Endothelial cell of hepatic sinusoid (primary cell): ENCODE results near the gene ACACA.
"Not testable (repeated sequence)": the region's sequence is repeated elsewhere in the genome, so short reads cannot be mapped to it uniquely, and the experiment has no call there.

ENCODE experiments used
- in situ Hi-C: cut with HindIII; loops from 2 replicates; pipeline ENCODE4 v1.10.0; 2017; ENCODE audit warnings: low sequenced_read_pairs

Gene ACACA

DNA sequence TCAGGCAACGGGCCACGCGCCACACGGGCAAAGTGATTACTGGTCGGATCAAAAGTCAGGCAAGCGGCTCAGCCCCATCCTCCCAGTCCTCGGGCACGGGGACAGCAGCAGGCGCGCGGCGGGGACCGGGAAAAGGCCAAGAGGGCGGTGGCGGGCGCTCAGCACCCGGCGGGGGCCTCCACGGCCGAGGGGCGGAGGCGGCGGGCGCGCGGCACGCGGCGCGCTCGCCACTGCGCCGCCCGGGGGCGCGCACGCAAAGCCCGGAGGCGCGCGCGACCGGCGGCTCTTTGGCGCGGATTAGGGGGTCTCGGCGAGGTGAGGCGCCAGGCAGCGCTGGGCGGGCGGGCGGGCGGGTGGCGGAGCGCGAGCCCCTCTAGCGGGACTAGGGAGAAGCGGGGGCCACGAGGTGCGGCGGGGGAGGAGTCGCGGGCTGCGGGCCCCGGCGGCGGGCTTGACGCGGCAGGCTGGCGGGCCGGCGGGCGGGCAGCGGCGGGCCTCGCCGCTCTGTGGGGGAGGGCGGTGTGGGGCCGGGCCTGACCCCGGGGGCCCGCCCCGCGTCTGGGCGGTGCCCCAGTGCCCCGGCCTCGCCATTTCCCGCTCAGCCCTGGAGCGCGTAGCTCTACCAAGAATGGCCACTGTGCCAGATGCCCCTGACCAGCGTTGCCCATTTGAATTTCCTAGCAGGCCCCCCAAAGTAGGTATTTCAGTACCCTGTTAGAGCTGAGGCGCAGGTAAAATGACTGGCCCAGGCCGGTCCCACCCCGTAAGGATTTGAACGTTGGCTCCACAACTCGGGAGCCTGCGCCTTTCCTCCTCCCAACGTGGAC lies at the start of gene ACACA, which contains the start of gene TADA2A:
ACACA (minus strand) TSS at position 202 of the 827 bp plus-strand sequence. CDS start 537 bp downstream, outside the sequence.
TADA2A (plus strand) TSS at position 252 of the 827 bp plus-strand sequence. CDS start 4,480 bp downstream, outside the sequence.
- in situ Hi-C loops = no loop called here

DNA sequence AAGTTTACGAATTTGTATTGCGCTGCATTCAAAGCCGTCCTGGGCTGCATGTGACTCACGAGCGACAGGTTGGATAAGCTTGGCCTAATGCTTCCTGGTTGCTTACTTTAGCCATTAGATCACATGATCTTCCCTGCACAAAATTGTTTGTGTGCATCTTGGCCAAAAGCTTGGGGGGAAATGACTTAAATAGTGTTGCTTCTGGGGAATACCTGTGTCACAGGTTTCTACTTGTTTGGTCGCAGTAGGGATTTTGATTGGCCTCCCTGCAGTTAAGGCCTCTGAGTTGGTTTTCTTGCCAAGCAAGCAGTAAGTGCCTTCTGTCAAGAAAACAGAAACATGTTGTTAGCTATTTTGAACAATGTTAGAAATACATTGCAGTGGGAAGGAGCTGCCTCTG lies 43.5 kb upstream of the ACACA start:
- in situ Hi-C loops = no loop called here

- in situ Hi-C loops = no loop called here
Measured at GRCh38 chr17:37447641-37448040, 41.0 kb upstream of the ACACA start.

GRCh38 chr17:37446027-37446426 lies 39.4 kb upstream of the ACACA start:
- in situ Hi-C loops = no loop called here

DNA sequence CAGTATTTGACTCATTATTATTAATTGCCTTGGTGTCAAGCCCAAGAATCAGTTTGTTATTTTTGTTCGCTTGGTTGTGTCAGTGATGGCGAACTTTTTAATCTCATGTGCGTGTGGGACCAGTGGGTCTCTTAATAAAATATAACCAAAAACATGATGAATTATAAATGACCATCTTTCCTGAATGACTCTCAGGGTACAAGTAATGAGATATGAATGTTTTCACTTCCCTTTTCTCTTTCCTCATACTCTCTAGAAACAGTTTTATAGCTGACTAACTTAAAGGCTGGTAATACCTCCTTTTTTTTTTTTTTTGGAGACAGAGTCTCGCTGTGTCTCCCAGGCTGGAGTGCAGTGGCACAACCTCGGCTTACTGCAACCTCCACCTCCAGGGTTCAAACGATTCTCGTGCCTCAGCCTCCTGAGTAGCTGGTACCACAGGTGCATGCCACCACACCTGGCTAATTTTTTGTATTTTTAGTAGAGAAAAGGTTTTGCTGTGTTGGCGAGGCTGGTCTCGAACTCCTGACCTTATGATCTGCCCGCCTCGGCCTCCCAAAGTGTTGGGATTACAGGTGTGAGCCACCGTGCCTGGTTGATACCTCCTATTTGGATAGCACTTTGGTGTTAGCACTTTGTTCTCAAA lies 34.9 kb upstream of the ACACA start:
- in situ Hi-C loops = not testable (repeated sequence)

DNA sequence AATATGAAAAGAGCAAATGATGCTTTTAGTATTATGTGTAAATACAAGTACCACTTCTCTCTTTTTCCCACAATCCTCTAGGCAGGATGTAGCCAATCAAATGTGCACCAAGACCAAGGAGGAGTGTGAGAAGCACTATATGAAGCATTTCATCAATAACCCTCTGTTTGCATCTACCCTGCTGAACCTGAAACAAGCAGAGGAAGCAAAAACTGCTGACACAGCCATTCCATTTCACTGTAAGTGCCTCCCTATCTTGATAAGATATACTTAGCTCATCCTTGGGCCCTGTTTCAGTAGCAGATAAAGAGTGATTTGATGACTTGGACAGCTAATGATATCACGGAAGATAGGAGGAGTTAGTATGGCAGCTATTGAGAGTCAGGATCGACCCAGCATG lies 33.8 kb upstream of the ACACA start:
- in situ Hi-C loops = no loop called here

DNA sequence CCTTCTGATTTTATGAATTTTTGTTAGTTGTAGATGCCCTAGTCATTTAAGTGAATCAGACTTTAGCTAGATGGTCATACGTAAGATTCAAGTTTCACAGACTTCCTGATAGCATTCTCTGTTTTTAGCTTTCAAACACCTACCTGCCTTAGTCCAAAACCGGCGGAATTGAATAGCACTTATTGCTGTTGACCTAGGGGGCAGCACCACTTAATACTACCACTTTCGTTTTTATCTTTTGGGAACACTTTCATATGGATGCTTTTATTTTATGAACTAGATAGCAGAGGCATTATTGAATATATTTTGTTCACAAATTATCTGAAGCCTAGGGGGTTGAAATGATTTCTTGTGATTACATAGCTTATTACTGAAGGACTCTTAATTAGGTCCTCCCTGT lies 31.5 kb upstream of the ACACA start:
- in situ Hi-C loops = no loop called here

GRCh38 chr17:37432671-37433070 lies 26.0 kb upstream of the ACACA start:
- in situ Hi-C loops = no loop called here

- in situ Hi-C loops = no loop called here
Measured at GRCh38 chr17:37430051-37430627, 23.5 kb upstream of the ACACA start.

DNA sequence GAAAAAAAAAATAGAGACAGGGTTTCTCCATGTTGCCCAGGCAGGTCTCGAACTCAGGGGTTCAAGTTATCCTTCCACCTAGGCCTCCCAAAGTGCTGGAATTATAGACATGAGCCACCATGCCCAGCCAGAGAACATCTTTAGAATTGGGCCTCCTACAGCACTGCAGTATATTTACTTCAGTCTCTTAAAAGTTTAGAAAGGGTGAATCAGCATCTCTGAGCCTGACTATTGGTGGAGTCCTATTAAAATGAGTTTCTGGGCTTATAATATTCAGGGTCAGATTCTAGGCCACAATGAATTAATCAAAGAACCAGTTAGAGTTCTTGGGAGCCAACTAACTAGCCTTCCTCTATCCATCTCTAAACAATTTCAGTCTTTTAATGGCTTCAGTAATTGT lies 22.8 kb upstream of the ACACA start:
- in situ Hi-C loops = no loop called here

DNA sequence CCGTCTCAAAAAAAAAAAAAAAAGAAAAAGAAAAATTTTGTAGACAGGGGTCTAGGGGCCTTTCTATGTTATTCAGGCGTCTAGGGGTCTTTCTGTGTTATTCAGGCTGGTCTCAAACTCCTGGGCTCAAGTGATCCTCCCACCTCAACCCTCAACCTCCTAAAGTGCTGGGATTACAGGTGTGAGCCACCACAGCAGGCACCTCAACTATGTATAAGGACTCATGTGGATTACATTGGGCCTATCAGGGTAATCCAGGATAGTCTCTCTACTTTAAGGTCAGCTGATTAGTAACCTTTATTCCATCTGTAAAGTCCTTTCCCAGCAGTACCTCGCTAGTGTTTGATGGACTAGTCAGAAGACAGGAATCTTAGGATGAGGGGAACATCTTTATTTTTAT lies 22.4 kb upstream of the ACACA start:
- in situ Hi-C loops = no loop called here

GRCh38 chr17:37425268-37425667 lies 18.6 kb upstream of the ACACA start:
- in situ Hi-C loops = no loop called here

DNA sequence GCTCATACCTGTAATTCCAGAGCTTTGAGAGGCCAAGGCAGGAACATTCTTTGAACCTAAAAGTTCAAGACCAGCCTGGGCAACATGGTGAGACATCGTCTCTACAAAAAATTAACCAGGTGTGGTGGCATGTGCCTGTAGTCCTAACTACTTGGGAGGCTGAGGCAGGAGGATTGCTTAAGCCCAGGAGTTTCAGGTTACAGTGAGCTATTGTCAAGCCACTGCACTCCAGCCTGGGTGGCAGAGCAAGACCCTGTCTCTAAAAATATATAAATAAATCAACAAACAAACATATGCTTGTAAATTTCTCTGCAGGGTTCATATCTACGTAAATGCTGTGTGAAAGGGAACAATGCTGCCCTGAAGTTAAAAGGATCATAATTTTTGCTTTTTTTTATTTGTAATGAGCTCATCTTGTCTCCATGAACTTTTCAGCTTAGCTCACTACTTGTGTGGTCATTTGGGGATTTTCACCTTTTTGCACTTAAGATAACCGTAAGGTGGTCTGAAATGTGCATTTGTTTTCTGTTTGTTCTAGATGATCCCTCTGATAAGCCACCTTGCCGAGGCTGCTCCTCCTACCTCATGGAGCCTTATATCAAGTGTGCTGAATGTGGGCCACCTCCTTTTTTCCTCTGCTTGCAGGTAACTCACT lies 16.5 kb upstream of the ACACA start:
- in situ Hi-C loops = no loop called here

DNA sequence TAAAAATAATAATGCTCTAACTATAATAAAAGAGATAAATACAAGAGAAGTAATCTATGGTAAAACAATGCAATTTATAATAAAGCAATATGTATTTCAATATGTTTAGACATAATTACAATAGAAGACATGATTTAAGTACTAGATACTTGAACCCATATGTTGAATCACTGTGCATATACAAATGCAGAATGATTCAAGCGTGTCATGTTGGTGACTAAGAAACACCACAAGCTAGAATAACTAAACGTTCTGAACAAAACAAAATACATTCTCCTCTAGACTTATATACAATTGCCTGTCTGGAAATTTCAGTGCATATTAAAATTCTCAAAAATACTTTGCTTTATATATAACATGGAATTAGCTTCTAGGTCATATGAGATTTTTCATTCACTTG lies 11.2 kb upstream of the ACACA start:
- in situ Hi-C loops = no loop called here

DNA sequence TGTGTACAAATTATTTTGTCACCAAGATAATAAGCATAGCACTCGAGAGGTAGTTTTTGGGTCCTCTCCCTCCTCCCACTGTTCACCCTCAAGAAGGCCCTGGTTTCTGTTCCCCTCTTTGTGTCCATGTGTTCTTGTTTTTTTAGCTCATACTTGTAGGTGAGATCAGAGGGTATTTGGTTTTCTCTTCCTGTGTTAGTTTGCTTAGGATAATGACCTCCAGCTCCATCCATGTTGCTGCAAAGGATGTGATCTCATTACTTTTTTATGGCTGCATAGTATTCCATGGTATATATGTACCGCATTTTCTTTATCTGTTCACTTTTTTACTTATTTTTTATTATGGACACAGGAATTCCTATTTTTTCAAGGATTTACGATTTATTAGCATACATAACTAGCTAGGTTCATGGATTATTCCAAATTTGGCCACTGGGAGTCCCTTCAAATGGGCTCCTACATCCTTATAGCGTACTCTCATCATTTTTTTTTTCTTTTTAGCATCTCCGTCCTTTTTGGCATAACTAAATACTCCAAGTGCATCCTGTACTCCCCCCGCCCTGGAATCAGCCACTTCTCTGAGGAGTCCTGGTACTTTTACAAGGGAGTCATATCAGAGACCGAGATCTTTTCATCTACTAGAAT lies 7.4 kb upstream of the ACACA start:
- in situ Hi-C loops = no loop called here

GRCh38 chr17:37410357-37410756 lies 3.7 kb upstream of the ACACA start:
- in situ Hi-C loops = no loop called here

DNA sequence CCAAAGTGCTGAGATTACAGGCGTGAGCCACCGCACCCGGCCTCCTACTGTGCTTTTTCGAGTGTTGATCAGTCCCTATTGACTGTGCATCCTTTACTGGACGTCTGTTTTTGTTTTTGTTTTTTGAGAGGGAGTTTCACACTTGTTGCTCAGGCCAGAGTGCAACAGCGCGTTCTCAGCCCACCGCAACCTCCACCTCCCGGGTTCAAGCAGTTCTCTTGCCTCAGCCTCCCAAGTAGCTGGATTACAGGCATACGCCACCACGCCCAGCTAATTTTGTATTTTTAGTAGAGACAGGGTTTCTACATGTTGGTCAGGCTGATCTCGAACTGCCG lies 1.5 kb upstream of the ACACA start:
- in situ Hi-C loops = not testable (repeated sequence)

- in situ Hi-C loops = no loop called here
Measured at GRCh38 chr17:37405955-37406634, 541 bp downstream of the ACACA start.

DNA sequence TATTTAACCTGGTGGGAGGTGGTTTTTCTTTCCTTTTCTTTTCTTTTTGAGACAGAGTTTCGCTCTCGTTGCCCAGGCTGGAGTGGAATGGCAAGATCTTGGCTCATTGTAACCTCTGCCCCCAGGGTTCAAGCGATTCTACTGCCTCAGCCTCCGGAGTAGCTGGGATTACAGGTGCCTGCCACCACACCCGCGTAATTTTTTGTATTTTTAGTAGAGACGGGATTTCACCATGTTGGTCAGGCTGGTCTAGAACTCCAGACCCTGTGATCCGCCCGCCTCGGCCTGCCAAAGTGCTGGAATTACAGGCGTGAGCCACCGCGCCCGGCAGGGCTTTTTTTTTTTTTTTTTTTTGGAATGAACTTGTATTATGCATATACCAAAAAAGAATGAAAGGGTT lies 1.1 kb downstream of the ACACA start:
- in situ Hi-C loops = not testable (repeated sequence)

DNA sequence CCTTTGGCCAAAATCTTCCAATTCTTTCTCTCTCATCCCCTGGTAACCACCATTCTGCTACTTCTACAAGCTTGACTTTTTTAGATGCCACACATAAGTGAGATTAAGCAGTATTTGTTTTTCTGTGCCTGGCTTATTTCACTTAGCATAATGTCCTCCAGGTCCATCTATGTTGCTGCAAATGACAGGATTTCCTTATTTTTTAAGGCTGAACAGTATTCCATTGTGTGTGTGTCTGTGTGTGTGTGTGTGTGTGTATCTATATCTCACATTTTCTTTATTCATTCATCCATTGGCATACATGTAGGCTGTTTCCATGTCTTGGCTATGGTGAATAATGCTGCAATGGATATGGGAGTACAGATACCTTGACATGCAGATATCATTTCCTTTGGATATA lies 6.1 kb downstream of the ACACA start:
- in situ Hi-C loops = no loop called here
